ENCODE results near the gene DRAM1.

The DRAM1 gene

DNA sequence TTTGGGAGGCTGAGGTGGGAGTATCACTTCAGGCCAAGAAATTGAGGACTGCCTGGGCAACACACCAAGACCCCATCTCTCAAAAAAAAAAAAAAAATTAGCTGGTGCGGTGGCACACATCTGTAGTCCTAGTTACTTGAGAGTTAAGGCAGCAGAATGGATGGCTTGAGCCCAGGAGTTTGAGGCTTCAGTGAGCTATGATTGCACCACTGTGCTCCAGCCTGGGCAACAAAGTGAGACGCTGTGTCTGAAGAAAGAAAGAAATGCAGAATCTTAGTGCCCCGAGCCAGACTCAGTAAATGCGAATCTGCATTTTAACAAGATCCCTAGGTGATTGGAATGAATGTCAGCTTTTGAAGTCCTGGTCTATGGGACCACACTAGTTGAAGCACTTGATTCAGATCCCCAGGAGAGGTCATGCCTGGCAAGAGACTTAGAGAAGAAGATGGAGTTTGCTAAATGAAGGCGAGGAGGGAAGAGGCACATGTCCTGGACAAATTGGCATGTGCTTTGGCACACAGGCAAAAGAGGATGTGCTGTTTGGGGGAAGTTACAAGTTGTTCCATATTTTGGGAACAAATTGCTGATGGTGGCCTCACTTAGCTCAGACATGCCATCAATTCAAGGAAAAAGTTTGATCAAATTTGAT lies 56.6 kb downstream of the DRAM1 start:
- Histone ChIP-seq H3K4me1 (ENCODE audit: control insufficient read depth, insufficient read depth, low read length) (peaks cover 16% of the 10 kb centered on the region), H3K9me3 (replicated peaks; ENCODE audit: low read length) (no peaks in the 10 kb centered on the region)

DNA sequence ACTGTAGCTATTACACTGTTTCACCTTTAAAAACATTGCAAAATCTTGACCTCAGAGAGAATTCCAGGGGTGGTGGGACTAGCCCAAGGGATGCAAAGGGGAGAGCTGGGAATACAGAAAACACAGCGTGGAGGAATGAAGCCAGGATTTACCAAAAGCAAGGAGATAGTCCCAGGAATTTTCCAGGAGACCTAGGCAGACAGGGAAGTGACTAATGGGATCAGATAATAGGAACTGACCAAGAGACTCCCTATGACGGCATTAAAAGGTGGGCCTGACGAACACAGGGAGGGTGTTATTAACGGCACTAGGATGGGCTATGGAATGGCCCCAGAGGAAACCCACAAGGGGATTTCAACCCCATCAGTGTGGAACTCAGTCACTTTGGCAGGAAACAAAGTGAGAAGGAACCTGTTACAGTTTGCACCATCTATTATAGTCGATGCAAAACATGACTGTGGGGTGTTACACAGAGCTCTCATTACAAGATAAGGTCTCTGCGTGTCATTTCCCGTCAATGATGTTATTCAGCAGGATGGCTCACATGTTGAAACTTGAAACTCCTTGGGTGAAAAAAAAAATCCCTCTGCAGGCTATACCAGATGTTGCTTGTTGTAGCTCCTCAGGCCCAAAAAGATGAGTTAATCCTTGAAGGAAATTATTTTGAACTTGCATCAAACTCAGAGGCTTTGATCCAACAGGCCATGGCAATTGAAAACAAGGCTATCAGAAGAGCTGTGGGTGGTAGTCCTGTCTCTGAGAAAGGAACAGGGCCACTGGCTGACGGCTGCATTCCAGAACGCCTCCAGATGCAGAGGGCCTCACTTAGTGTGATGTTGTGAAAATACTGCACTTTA lies 58.7 kb downstream of the DRAM1 start:
- peaks cover 16% of the 10 kb centered on the region for H3K4me1 ChIP-seq (ENCODE audit: control insufficient read depth, insufficient read depth, low read length)
- H3K27me3 ChIP-seq (ENCODE audit: control insufficient read depth, insufficient read depth, low read length) = no peaks in the 10 kb centered on the region
- H3K4me2 ChIP-seq (ENCODE audit: low read length) = peak overlapping the region; percentile 48
- H3K9me3 ChIP-seq (replicated peaks; ENCODE audit: low read length) = no peaks in the 10 kb centered on the region
- H3K9ac ChIP-seq (ENCODE audit: low read depth, low read length) = no peak overlapping the region
- H3K36me3 ChIP-seq (ENCODE audit: insufficient read depth, low read length) = no peaks in the 10 kb centered on the region
- H3K4me3 ChIP-seq (ENCODE audit: low read length) = no peak overlapping the region

More for the DNA sequence above, 56.6 kb downstream of the DRAM1 start:
- H3K36me3 ChIP-seq (ENCODE audit: insufficient read depth, low read length) = no peaks in the 10 kb centered on the region
- H3K4me2 ChIP-seq (ENCODE audit: low read length) = no peak overlapping the region
- no peak overlapping the region for H3K4me3 ChIP-seq (ENCODE audit: low read length)
- H3K27me3 ChIP-seq (ENCODE audit: control insufficient read depth, insufficient read depth, low read length) = no peaks in the 10 kb centered on the region
- no peak overlapping the region for H3K9ac ChIP-seq (ENCODE audit: low read depth, low read length)

DNA sequence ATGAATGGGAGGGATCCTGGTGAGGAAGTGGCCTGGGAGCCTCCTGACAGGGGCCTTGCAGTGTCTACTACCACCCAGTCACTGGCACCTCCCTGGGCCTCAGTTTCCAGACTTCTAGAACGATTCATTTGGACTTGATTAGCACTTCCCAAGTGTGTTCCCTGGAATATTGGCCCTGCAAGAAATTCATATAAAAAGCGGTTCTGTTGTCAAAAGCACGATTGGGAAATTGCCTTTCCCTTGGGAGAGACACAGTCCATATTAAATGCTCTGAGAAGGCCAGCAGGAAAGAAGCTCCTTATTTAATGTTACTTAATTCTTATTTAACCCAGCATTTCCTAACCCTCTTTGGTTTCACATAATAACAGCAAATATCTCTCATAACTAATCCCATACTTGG lies 61.9 kb downstream of the DRAM1 start:
- H3K4me3 ChIP-seq (ENCODE audit: low read length) = no peak overlapping the region
- H3K9me3 ChIP-seq (replicated peaks; ENCODE audit: low read length) = no peaks in the 10 kb centered on the region
- no peaks in the 10 kb centered on the region for H3K27me3 ChIP-seq (ENCODE audit: control insufficient read depth, insufficient read depth, low read length)
- no peaks in the 10 kb centered on the region for H3K36me3 ChIP-seq (ENCODE audit: insufficient read depth, low read length)
- H3K4me2 ChIP-seq (ENCODE audit: low read length) = no peak overlapping the region
- H3K9ac ChIP-seq (ENCODE audit: low read depth, low read length) = no peak overlapping the region
- peaks cover 16% of the 10 kb centered on the region for H3K4me1 ChIP-seq (ENCODE audit: control insufficient read depth, insufficient read depth, low read length)

DNA sequence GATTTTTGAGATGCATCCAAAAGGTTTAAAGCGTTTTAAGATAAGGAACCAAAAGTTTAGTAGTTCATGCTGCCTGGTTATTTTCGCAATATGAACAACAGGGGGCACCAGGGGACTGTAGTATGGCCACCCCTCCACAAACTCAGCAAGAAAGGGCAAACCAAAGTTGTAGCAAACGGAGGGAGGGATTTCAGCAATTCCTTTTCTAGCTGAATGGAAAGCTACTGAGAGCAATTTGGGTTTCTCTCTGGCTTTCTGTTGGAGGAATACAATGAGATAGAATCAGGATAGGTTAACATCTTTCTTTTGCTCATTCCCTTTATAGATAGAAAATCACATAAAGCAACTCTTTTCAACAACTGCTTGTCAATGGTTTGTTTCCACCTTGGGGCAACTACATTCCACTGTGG lies 62.5 kb downstream of the DRAM1 start:
- Histone ChIP-seq H3K36me3 (ENCODE audit: insufficient read depth, low read length) (no peaks in the 10 kb centered on the region), H3K9ac (ENCODE audit: low read depth, low read length) (no peak overlapping the region), H3K4me2 (ENCODE audit: low read length) (no peak overlapping the region), H3K27me3 (ENCODE audit: control insufficient read depth, insufficient read depth, low read length) (no peaks in the 10 kb centered on the region), H3K9me3 (replicated peaks; ENCODE audit: low read length) (no peaks in the 10 kb centered on the region), H3K4me3 (ENCODE audit: low read length) (no peak overlapping the region), H3K4me1 (ENCODE audit: control insufficient read depth, insufficient read depth, low read length) (peaks cover 16% of the 10 kb centered on the region)

DNA sequence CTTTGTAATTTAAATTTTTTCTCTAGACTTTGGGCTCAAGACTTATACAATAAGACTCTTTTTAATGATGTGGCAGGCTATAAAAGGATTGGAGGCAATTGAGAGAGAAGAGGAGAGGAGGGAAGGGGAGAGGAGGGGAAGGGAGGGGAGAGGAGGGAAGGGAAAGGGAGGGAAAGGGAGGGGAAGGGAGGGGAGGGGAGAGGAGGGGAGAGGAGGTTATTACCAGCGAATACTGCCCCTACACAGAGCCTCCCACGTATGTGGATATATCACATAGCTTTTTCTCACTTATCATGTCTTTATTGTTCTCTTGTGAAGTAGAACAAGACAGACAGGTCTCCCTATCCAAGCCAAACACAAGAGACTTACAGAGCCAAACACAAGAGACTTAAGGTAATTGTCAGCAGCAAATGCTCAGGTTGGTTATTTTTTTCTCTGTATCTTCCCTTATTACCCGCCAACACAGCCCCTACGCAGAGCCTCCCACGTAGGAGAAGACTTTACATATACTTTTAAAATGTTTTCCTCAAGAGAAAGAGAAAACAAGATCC lies 63.1 kb downstream of the DRAM1 start:
- H3K36me3 ChIP-seq (ENCODE audit: insufficient read depth, low read length) = no peaks in the 10 kb centered on the region
- H3K4me1 ChIP-seq (ENCODE audit: control insufficient read depth, insufficient read depth, low read length) = peaks cover 16% of the 10 kb centered on the region
- H3K9ac ChIP-seq (ENCODE audit: low read depth, low read length) = no peak overlapping the region
- H3K4me3 ChIP-seq (ENCODE audit: low read length) = no peak overlapping the region
- no peak overlapping the region for H3K4me2 ChIP-seq (ENCODE audit: low read length)
- H3K9me3 ChIP-seq (replicated peaks; ENCODE audit: low read length) = no peaks in the 10 kb centered on the region
- no peaks in the 10 kb centered on the region for H3K27me3 ChIP-seq (ENCODE audit: control insufficient read depth, insufficient read depth, low read length)

DNA sequence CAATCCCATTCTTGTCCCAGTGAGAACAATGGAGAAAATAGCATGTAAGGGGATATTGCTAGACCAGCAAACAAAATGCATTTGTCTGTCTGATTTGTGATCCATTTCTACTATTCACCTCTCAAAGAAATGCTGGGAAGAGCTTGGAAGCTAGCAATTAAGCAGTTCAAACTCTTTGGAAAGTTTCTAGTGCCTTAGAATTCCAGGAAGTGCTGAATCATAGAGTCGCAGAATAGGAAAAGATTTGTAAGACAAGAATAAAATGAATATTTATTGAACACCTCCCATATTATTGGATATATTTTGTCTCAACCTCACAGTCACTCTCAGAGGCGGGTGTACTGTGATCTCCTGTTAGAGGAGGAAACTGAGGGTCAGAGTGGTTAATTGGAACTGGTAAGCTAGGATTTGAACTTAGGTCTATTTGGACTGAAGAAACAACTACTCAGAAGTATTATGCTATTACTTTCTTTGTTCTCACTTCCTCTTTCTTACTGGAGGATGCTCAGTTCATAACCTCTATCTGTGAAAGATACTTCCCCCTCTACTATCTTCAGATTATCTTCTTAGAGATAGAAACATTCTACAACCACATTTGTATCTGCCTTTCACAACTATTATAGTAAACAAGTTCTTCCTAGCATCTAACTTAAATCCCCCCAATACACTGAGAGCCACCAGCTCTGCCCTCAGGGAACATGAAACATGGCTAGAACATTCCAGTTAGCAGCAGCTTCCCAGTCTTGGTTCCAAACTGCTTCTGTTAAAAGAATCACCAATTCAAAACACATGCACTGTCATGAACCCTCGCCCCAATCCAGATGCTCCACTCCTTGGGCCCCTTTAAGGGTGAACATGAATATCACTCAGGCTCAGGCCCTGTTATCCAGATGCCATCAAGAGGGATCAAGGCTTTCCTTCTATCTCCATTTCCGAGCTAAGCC lies 64.2 kb downstream of the DRAM1 start:
- Histone ChIP-seq H3K9ac (ENCODE audit: low read depth, low read length) (no peak overlapping the region), H3K9me3 (replicated peaks; ENCODE audit: low read length) (no peaks in the 10 kb centered on the region), H3K4me1 (ENCODE audit: control insufficient read depth, insufficient read depth, low read length) (peaks cover 7% of the 10 kb centered on the region), H3K4me2 (ENCODE audit: low read length) (no peak overlapping the region), H3K4me3 (ENCODE audit: low read length) (no peak overlapping the region), H3K36me3 (ENCODE audit: insufficient read depth, low read length) (no peaks in the 10 kb centered on the region), H3K27me3 (ENCODE audit: control insufficient read depth, insufficient read depth, low read length) (no peaks in the 10 kb centered on the region)

DNA sequence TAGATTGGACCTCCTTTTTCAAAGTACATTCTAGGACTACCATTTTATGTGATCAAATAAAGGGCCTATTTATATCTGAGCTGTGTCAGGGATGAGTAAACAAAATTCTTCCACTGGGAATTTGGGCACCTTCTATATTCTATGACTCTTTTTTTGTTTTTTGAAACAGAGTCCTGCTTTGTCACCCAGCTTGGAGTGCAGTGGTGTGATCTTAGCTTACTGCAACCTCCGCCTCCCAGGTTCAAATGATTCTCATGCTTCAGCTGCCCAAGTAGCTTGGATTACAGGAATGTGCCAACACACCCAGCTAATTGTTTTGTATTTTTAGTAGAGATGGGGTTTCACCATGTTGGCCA lies 64.8 kb downstream of the DRAM1 start:
- Histone ChIP-seq H3K36me3 (ENCODE audit: insufficient read depth, low read length) (no peaks in the 10 kb centered on the region), H3K9ac (ENCODE audit: low read depth, low read length) (no peak overlapping the region), H3K4me1 (ENCODE audit: control insufficient read depth, insufficient read depth, low read length) (peaks cover under 1% of the 10 kb centered on the region), H3K4me2 (ENCODE audit: low read length) (no peak overlapping the region), H3K4me3 (ENCODE audit: low read length) (no peak overlapping the region), H3K9me3 (replicated peaks; ENCODE audit: low read length) (no peaks in the 10 kb centered on the region), H3K27me3 (ENCODE audit: control insufficient read depth, insufficient read depth, low read length) (no peaks in the 10 kb centered on the region)

DNA sequence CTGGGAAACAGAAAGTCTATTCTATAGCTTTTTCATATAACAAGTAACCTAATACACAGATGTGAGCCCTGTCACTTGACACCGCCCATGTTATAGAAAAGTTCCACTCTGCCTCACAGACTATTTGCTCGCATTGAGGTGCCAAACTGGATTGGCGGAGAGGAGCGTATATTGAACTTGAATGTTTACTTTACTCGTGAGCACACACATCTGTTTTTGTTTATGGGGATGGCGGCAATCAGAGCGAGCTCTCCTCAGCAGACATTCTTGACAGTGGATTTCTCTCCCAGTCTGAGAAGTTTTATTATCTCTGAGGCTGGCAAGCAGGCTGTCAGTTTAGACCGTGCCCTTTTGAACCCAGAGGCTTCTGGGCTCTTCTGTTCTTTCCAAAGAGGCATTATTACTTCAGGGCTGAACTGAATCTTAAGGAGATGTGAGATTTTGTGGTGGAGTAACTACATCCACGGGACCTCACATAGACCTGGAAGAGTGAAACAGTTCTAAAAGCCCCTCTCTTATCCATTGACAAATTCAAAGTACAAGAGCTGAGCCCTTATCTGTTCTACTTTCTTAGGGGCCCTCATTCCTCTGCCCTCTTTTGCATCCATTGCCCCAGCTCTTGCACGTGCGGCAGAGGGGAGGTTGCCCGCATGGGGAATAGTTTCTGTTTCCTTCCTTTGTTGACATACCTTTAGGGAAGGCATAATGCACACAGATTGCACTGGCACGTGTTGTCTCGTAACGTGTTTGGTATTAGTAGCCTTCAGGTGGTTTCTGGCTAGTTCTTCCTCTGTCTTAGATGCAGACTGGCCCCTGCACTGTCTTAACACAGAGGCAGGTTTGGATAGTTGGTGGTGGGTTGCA lies 68.2 kb downstream of the DRAM1 start:
- H3K4me2 ChIP-seq (ENCODE audit: low read length) = no peak overlapping the region
- no peak overlapping the region for H3K9ac ChIP-seq (ENCODE audit: low read depth, low read length)
- no peaks in the 10 kb centered on the region for H3K27me3 ChIP-seq (ENCODE audit: control insufficient read depth, insufficient read depth, low read length)
- no peak overlapping the region for H3K4me3 ChIP-seq (ENCODE audit: low read length)
- H3K36me3 ChIP-seq (ENCODE audit: insufficient read depth, low read length) = no peaks in the 10 kb centered on the region
- no peaks in the 10 kb centered on the region for H3K4me1 ChIP-seq (ENCODE audit: control insufficient read depth, insufficient read depth, low read length)
- H3K9me3 ChIP-seq (replicated peaks; ENCODE audit: low read length) = no peaks in the 10 kb centered on the region

DNA sequence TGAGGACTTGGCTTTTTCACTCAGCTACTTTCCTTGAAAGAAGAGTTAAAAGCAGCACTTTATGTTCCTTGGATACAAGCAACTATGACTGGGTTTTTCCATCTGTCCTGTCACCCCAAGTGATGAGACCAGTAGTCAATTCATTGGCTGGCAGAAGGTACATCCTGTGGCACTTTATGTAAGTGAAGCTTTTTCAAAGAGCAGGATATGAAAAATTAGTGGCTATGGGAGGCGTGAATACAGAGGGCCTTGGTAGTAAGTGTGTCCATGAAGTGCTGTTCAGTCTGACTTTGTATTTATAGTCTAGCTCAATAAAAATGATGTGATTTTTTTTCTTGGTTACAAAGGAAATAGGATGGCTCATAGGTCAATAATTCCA lies 68.8 kb downstream of the DRAM1 start:
- Histone ChIP-seq H3K9me3 (replicated peaks; ENCODE audit: low read length) (no peaks in the 10 kb centered on the region), H3K4me1 (ENCODE audit: control insufficient read depth, insufficient read depth, low read length) (no peaks in the 10 kb centered on the region), H3K4me2 (ENCODE audit: low read length) (no peak overlapping the region), H3K27me3 (ENCODE audit: control insufficient read depth, insufficient read depth, low read length) (no peaks in the 10 kb centered on the region), H3K9ac (ENCODE audit: low read depth, low read length) (no peak overlapping the region), H3K4me3 (ENCODE audit: low read length) (no peak overlapping the region), H3K36me3 (ENCODE audit: insufficient read depth, low read length) (no peaks in the 10 kb centered on the region)

DNA sequence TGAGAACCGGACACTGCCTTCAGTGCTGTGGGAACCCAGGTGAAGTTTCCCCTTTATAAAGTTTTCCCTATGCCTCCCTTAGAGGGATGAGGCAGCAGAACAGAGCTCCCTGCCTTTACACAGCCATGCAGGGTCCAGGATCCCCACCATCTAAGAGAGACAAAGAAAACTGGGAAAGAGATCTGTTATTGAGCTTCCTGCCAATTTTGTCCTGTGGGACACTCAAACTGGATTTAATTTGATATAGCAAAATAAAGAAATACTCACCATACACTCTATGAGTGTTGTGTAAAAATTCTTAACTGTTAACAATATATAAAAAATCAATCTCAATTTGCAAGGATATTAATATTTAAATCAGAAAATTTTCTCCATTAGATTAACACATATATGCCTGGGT lies 69.9 kb downstream of the DRAM1 start:
- no peak overlapping the region for H3K4me3 ChIP-seq (ENCODE audit: low read length)
- H3K4me1 ChIP-seq (ENCODE audit: control insufficient read depth, insufficient read depth, low read length) = no peaks in the 10 kb centered on the region
- no peak overlapping the region for H3K4me2 ChIP-seq (ENCODE audit: low read length)
- no peaks in the 10 kb centered on the region for H3K9me3 ChIP-seq (replicated peaks; ENCODE audit: low read length)
- no peaks in the 10 kb centered on the region for H3K27me3 ChIP-seq (ENCODE audit: control insufficient read depth, insufficient read depth, low read length)
- no peaks in the 10 kb centered on the region for H3K36me3 ChIP-seq (ENCODE audit: insufficient read depth, low read length)
- no peak overlapping the region for H3K9ac ChIP-seq (ENCODE audit: low read depth, low read length)

All from skeletal muscle satellite cell (primary cell).